Smooth muscle cell (in vitro differentiated cells): ENCODE data around the gene RPTOR. TPM values are rescaled to one million over a fixed set of nuclear protein-coding genes. Genes with fewer than 3 reads are reported as not detected.

Experiments used
- DNase-seq: peaks from one replicate; lab custom pipeline; 2025; ENCODE audit not compliant: unreplicated experiment; lab: John Stamatoyannopoulos, UW
- H2AFZ ChIP-seq: fragments of 200-600 bp; sonication (generic); 2 replicates; pipeline ENCODE4 v1.6.0; 2016; ENCODE audit warnings: antibody characterized with exemption, low read depth, mild to moderate bottlenecking
- H3F3A ChIP-seq: fragments of 200-600 bp; sonication (generic); 2 replicates; pipeline ENCODE4 v1.6.0; 2017; ENCODE audit warnings: antibody characterized with exemption, low read depth
- H3K27ac ChIP-seq: fragments of 200-600 bp; sonication (generic); 2 replicates; pipeline ENCODE4 v1.5.1; 2016; ENCODE audit warnings: low read depth, mild to moderate bottlenecking
- H3K27me3 ChIP-seq: fragments of 200-600 bp; sonication (generic); 2 replicates; pipeline ENCODE4 v1.6.1; 2016; ENCODE audit warnings: low read depth, mild to moderate bottlenecking
- H3K36me3 ChIP-seq: fragments of 200-600 bp; sonication (generic); 2 replicates; pipeline ENCODE4 v1.5.1; 2016; ENCODE audit warnings: low read depth
- H3K4me1 ChIP-seq: fragments of 200-600 bp; sonication (generic); 2 replicates; pipeline ENCODE4 v1.5.1; 2016; ENCODE audit warnings: low read depth
- H3K4me2 ChIP-seq: fragments of 200-600 bp; sonication (generic); 2 replicates; pipeline ENCODE4 v1.6.0; 2016; ENCODE audit warnings: mild to moderate bottlenecking
- H3K4me3 ChIP-seq: fragments of 200-600 bp; sonication (generic); 2 replicates; pipeline ENCODE4 v1.5.1; 2016; ENCODE audit warnings: mild to moderate bottlenecking
- H3K79me2 ChIP-seq: fragments of 200-600 bp; sonication (generic); 2 replicates; pipeline ENCODE4 v1.6.0; 2016; ENCODE audit warnings: low read depth, mild to moderate bottlenecking
- H3K9ac ChIP-seq: fragments of 200-600 bp; sonication (generic); 2 replicates; pipeline ENCODE4 v1.6.0; 2016; ENCODE audit warnings: low read depth
- H3K9me3 ChIP-seq: fragments of 200-600 bp; sonication (generic); replicated peaks from 2 replicates; pipeline ENCODE4 v1.5.1; 2016; ENCODE audit warnings: low read depth
- H4K20me1 ChIP-seq: fragments of 200-600 bp; sonication (generic); 2 replicates; pipeline ENCODE4 v1.6.0; 2016; ENCODE audit warnings: low read depth
- whole genome bisulfite sequencing: methylation state at CpG from one replicate; pipeline ENCODE4 v1.1.7; 2016; ENCODE audit warnings: low lambda C conversion rate; 5-methylcytosine and 5-hydroxymethylcytosine counted together
- polyA plus RNA-seq: library from polyadenylated mRNA; unstranded; fragments of >200 nt; fragmentation: Nextera tagmentation; extraction: Ambion mirVana; gene quantifications from 2 replicates; pipeline ENCODE4 v1.2.1, GENCODE V29; 2016
- total RNA-seq: library from RNA; depleted of rRNA; stranded (reverse); fragments of >200 nt; gene quantifications from 2 replicates; pipeline ENCODE4 v1.2.3, GENCODE V29; 2014
- TF ChIP-seq, protein P1 (sequence below): fragments of 200-600 bp; sonication (generic); IDR thresholded peaks from 2 replicates; pipeline ENCODE4 v1.5.1; 2017; ENCODE audit warnings: borderline replicate concordance, mild to moderate bottlenecking, antibody characterized with exemption; ENCODE audit not compliant: insufficient read depth, poor library complexity, severe bottlenecking

RPTOR gene
- total and polyA plus RNA-seq, 2 experiments from 2014 or later, result 10.6 to 12.2 TPM

DNA sequence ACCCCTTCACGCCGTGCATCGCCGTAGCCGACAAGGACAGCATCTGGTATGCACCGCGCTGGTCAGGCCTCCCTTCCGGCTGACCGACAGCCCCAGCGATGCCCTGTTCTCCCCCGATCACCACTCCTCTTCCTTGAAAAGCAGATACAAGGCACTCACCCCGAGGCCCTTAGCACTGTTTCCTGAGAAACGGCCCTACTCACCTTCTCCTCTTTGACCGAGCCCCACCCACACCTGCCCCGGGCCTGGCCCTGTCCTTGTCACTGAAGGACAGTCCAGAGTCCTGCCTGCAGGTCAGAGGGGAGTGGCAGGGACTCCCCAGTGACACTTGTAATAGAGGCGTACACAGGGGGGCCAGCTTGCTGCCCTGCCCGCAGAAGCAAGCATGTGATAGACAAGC lies 401.1 kb downstream of the RPTOR start:
- no peak overlapping the region for H3K4me3 ChIP-seq
- no peak overlapping the region for H3K9ac ChIP-seq
- H3K79me2 ChIP-seq, result no peaks in the 10 kb centered on the region
- no peak overlapping the region for H3K4me2 ChIP-seq
- no peak overlapping the region for H3K27ac ChIP-seq
- no peaks in the 10 kb centered on the region for H3F3A ChIP-seq
- H3K27me3 ChIP-seq, result no peaks in the 10 kb centered on the region
- no peaks in the 10 kb centered on the region for H3K4me1 ChIP-seq
- no peaks in the 10 kb centered on the region for H4K20me1 ChIP-seq
- 92% methylated on average over 17 of the region's 17 CpGs for WGBS
- H3K36me3 ChIP-seq, result peaks cover 5% of the 10 kb centered on the region
- no peaks in the 10 kb centered on the region for H3K9me3 ChIP-seq
- TF ChIP-seq, protein P1, sequence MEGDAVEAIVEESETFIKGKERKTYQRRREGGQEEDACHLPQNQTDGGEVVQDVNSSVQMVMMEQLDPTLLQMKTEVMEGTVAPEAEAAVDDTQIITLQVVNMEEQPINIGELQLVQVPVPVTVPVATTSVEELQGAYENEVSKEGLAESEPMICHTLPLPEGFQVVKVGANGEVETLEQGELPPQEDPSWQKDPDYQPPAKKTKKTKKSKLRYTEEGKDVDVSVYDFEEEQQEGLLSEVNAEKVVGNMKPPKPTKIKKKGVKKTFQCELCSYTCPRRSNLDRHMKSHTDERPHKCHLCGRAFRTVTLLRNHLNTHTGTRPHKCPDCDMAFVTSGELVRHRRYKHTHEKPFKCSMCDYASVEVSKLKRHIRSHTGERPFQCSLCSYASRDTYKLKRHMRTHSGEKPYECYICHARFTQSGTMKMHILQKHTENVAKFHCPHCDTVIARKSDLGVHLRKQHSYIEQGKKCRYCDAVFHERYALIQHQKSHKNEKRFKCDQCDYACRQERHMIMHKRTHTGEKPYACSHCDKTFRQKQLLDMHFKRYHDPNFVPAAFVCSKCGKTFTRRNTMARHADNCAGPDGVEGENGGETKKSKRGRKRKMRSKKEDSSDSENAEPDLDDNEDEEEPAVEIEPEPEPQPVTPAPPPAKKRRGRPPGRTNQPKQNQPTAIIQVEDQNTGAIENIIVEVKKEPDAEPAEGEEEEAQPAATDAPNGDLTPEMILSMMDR, result no peak
- H2AFZ ChIP-seq, result no peak overlapping the region
- no peak for DNase-seq

DNA sequence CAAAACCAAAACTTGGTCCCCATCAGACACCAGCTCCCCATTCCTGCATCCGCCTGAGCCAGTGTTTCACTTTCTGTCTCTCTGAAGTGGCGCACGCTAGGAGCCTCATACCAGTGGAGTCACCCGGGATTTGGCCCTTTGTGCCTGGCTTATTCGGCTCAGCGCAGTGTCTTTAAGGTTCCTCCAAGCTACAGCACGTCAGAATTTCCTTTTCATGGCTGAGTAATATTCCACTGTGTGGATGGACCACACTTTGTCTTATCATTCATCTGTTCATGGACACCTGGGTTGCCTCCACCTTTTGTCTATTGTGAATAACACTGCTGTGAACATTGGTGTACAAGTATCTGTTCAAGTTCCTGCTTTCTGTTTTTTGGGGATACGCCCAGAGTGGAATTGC lies 401.8 kb downstream of the RPTOR start:
- DNase-seq, result no peak

DNA sequence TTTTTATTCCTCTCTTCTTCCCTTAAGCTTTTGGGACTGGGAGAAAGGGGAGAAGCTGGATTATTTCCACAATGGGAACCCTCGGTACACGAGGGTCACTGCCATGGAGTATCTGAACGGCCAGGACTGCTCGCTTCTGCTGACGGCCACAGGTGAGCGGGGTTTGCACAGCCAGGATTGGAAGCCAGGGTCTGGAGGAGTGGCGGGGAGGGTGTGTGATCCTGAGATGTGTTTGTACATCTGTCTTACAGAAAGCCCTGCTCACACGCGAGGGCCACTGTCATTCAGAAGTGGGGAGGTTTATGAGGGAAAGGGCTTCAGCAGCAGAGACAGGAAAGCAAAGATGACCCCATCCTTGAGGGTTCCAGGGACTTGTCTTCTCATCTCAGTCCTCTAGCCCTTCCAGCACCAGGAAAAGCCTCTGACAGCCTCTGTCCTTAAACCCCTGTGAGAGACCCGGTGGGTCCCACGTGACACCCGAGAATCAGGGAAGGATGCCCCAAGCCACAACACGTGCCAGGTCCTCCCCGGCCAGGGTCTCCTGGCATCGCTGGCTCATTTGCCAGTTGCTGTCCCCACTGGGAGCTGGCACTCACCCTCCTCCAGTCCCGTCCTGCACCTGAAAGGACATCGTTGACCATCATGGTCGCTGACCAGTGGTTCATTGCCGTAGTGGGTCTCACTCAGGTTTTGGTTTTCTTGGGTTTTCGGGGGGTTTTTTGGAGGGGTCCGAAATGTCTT lies 402.7 kb downstream of the RPTOR start:
- no peak overlapping the region for H2AFZ ChIP-seq
- 96% methylated on average over 21 of the region's 21 CpGs for WGBS
- H3K9me3 ChIP-seq, result no peaks in the 10 kb centered on the region
- TF ChIP-seq, protein P1, result no peak
- no peak overlapping the region for H3K27ac ChIP-seq
- no peaks in the 10 kb centered on the region for H3K4me1 ChIP-seq
- H3K9ac ChIP-seq, result no peak overlapping the region
- no peaks in the 10 kb centered on the region for H3K27me3 ChIP-seq
- no peak overlapping the region for H3K4me2 ChIP-seq
- peaks cover 5% of the 10 kb centered on the region for H3K36me3 ChIP-seq
- H3K79me2 ChIP-seq, result no peaks in the 10 kb centered on the region
- no peak for DNase-seq
- no peak overlapping the region for H3K4me3 ChIP-seq
- no peaks in the 10 kb centered on the region for H4K20me1 ChIP-seq
- no peaks in the 10 kb centered on the region for H3F3A ChIP-seq

More for the DNA sequence above, 401.8 kb downstream of the RPTOR start:
- TF ChIP-seq, protein P1, result no peak
- Histone ChIP-seq H3K9ac (no peak overlapping the region), H3F3A (no peaks in the 10 kb centered on the region), H3K27ac (no peak overlapping the region), H3K27me3 (no peaks in the 10 kb centered on the region), H2AFZ (no peak overlapping the region), H3K4me1 (no peaks in the 10 kb centered on the region), H3K4me2 (no peak overlapping the region), H4K20me1 (no peaks in the 10 kb centered on the region), H3K36me3 (peaks cover 5% of the 10 kb centered on the region), H3K79me2 (no peaks in the 10 kb centered on the region), H3K9me3 (no peaks in the 10 kb centered on the region), H3K4me3 (no peak overlapping the region)
- WGBS, result 97% methylated on average over 8 of the region's 8 CpGs
